NB4 (cell line): ENCODE measurements around the gene DEFB132.

Source experiments
- MAX ChIP-seq: IDR thresholded peaks from 2 replicates; pipeline ENCODE4 v1.6.1; 2011; ENCODE audit warnings: low read depth, low read length
- MYC ChIP-seq: IDR thresholded peaks from 2 replicates; pipeline ENCODE4 v1.6.1; 2011; ENCODE audit warnings: low read depth, low read length
- POLR2A ChIP-seq: IDR thresholded peaks from 2 replicates; pipeline ENCODE4 v1.6.1; 2011; ENCODE audit warnings: mild to moderate bottlenecking; ENCODE audit not compliant: insufficient read length; ENCODE audit errors: extremely low read depth
- TF ChIP-seq, protein P1 (sequence below): IDR thresholded peaks from one replicate; pipeline ENCODE4 v1.5.1; 2012; ENCODE audit warnings: low read depth, low read length

GRCh38 chr20:227439-228105, 30.0 kb upstream of the DEFB132 start:
- TF ChIP-seq POLR2A (no peak), MAX (no peak), MYC (no peak)
- TF ChIP-seq, protein P1, sequence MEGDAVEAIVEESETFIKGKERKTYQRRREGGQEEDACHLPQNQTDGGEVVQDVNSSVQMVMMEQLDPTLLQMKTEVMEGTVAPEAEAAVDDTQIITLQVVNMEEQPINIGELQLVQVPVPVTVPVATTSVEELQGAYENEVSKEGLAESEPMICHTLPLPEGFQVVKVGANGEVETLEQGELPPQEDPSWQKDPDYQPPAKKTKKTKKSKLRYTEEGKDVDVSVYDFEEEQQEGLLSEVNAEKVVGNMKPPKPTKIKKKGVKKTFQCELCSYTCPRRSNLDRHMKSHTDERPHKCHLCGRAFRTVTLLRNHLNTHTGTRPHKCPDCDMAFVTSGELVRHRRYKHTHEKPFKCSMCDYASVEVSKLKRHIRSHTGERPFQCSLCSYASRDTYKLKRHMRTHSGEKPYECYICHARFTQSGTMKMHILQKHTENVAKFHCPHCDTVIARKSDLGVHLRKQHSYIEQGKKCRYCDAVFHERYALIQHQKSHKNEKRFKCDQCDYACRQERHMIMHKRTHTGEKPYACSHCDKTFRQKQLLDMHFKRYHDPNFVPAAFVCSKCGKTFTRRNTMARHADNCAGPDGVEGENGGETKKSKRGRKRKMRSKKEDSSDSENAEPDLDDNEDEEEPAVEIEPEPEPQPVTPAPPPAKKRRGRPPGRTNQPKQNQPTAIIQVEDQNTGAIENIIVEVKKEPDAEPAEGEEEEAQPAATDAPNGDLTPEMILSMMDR: no peak
